ENCODE measurements around the gene IQCE. TPM values are rescaled to one million over a fixed set of nuclear protein-coding genes. Genes with fewer than 3 reads are reported as not detected.
A peak's percentile ranks its signal among the peaks of the same experiment; 100 is the strongest.

Gene IQCE
- total RNA-seq, 3 donors from 2014 or later (not counting 1 experiment from before 2014, with no cell fraction given) = 9.6 to 13.5 (median 11.3) TPM

DNA sequence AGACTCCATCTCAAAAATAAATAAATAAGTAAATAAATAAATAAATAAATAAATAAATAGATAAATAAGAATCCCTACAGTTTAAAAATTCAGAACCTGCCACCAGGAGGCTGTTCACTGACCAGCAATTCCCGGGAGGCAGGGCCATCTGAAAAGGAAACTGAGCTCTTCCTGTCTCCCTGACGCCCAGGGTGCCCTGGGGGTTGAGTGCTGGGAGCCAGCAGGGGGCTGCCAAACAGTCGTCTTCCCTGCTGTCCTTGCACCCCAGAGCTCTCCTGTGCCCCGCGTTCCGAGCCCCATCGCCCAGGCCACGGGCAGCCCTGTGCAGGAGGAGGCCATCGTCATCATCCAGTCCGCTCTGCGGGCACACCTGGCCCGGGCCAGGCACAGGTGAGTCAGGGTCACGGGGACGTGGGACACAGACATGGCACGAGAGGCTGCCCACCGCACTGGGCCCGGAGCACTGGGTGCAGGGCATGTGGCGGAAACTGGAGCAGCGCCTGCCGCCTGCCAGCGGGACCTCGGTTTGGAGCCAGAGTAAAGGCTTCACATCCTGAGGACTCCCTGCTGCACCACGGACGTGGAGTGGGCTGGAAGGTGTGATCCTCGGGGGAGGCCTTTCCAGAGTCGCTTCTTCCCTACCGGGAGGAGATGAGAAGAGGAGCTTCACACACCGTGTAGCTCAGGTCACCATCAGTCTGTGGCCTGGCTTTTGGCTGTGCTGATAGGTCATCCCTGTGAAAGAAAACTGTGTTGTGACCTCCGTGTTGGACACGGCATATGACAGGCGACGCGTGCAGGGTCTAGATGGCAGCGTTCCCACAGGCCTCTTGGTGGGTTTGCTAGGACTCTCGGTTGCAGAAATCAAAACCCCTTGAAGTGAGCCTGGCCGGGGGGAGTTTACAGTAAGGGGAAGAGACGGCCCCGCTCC is 47.1 kb downstream of the IQCE start:
- H3K27ac ChIP-seq (ENCODE audit: low read length) = no peak overlapping the region

DNA sequence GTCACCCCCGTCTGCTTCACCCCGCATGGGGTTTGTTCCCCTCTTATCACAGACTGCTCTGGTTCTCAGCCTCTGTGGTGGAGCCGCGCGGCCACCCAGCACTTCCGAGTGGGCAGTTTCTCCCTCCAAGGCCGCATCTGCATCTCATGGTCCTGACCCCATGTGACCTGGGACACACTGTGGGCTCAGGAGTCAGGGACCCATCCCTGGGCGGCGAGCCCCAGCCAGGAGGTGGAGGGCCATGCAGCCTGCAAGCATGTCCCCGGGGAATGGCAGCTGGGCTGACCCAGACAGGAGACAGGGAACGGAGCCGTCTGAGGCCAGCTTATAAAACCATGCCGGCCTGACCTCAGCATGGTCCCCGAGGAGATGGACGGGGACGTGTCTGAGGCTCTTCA is 47.8 kb downstream of the IQCE start:
- H3K27me3 Mint-ChIP-seq (ENCODE audit: low read depth in 2 of 2) = no peaks in the 10 kb centered on the region

More for the DNA sequence above, 47.1 kb downstream of the IQCE start:
- Histone ChIP-seq H3K9me3 (ENCODE audit: control insufficient read depth, insufficient read depth, low read length) (no peaks in the 10 kb centered on the region), H3K4me1 (ENCODE audit: control insufficient read depth, insufficient read depth, low read length) (peaks cover 19% of the 10 kb centered on the region), H3K27me3 (ENCODE audit: control insufficient read depth, insufficient read depth, low read length) (no peaks in the 10 kb centered on the region), H3K4me3 (ENCODE audit: low read length) (no peak overlapping the region), H3K36me3 (ENCODE audit: control insufficient read depth, insufficient read depth, low read length) (peaks cover 2% of the 10 kb centered on the region)
- 92% methylated on average over 38 of the region's 38 CpGs for WGBS (ENCODE audit: insufficient coverage)
- Mint-ChIP-seq H3K4me3 (no peak overlapping the region), H3K4me1 (peaks cover 17 to 23% of the 10 kb centered on the region in 2 donors), H3K27ac (no peak overlapping the region), H3K9me3 (no peaks in the 10 kb centered on the region), H3K27me3 (ENCODE audit: low read depth in 2 of 2) (no peaks in the 10 kb centered on the region), H3K36me3 (no peaks in the 10 kb centered on the region)
- TF ChIP-seq, protein P1, sequence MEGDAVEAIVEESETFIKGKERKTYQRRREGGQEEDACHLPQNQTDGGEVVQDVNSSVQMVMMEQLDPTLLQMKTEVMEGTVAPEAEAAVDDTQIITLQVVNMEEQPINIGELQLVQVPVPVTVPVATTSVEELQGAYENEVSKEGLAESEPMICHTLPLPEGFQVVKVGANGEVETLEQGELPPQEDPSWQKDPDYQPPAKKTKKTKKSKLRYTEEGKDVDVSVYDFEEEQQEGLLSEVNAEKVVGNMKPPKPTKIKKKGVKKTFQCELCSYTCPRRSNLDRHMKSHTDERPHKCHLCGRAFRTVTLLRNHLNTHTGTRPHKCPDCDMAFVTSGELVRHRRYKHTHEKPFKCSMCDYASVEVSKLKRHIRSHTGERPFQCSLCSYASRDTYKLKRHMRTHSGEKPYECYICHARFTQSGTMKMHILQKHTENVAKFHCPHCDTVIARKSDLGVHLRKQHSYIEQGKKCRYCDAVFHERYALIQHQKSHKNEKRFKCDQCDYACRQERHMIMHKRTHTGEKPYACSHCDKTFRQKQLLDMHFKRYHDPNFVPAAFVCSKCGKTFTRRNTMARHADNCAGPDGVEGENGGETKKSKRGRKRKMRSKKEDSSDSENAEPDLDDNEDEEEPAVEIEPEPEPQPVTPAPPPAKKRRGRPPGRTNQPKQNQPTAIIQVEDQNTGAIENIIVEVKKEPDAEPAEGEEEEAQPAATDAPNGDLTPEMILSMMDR (IDR thresholded peaks at IDR 0.05) = no peak
- ATAC-seq (no peak), DNase-seq (no peak)
- intact Hi-C loops (cut with micrococcal nuclease) = no loop called here

DNA sequence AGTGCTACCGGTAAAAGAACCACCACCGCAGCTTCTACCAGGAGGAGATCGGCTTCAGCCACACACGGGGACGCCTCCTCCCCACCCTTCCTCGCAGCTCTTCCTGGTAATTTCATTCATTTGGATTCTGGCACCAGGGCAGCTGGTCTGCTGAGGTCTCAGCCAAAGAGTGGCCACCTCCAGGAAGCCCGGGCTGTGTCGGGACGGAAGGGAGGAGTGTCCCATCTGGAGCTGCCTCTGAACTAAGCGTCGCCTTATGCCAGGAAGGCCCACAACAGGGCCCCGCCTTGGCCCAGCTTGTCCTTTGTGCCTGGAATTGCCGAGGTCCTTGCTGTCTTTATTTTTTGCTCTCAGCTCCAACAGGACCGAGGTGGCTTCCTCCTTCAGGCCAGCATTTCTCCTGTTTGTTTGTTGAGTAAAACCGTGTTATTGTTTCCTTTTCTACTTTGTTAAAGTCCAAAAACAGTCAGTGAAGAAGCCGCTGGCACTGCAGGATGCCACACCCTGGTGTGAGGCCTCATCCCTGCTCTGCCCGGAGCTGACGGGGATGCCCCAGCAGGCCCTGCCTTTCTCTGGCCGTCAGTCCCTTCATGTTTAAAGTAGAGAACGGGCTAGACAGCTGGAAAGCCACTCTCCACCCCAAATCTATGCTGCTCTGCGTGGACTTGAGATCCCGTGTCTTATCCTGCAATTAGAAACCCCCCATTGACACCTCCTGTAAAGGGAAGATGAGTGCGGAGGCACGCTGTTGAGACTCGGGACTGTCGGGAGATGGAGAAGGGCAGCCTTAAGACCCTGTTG is 48.5 kb downstream of the IQCE start:
- H3K9me3 ChIP-seq (ENCODE audit: control insufficient read depth, insufficient read depth, low read length) = no peaks in the 10 kb centered on the region
- Mint-ChIP-seq H3K4me1 (peaks cover 17 to 23% of the 10 kb centered on the region in 2 donors), H3K4me3 (peak overlapping the region; percentile 6), H3K27me3 (ENCODE audit: low read depth in 2 of 2) (no peaks in the 10 kb centered on the region), H3K9me3 (no peaks in the 10 kb centered on the region), H3K27ac (peak overlapping the region in 1 of 2 donors; percentile 49), H3K36me3 (no peaks in the 10 kb centered on the region)
- H3K27ac ChIP-seq (ENCODE audit: low read length) = no peak overlapping the region
- ATAC-seq = no peak
- intact Hi-C loops (cut with micrococcal nuclease) = no loop called here
- H3K27me3 ChIP-seq (ENCODE audit: control insufficient read depth, insufficient read depth, low read length) = no peaks in the 10 kb centered on the region
- no peak for DNase-seq
- H3K36me3 ChIP-seq (ENCODE audit: control insufficient read depth, insufficient read depth, low read length) = no peaks in the 10 kb centered on the region
- 80% methylated on average over 26 of the region's 26 CpGs for WGBS (ENCODE audit: insufficient coverage)
- H3K4me1 ChIP-seq (ENCODE audit: control insufficient read depth, insufficient read depth, low read length) = peaks cover 19% of the 10 kb centered on the region
- TF ChIP-seq, protein P1 (IDR thresholded peaks at IDR 0.05) = no peak
- no peak overlapping the region for H3K4me3 ChIP-seq (ENCODE audit: low read length)

More for the DNA sequence above, 47.8 kb downstream of the IQCE start:
- H3K36me3 ChIP-seq (ENCODE audit: control insufficient read depth, insufficient read depth, low read length) = no peaks in the 10 kb centered on the region
- intact Hi-C loops (cut with micrococcal nuclease) = no loop called here
- no peaks in the 10 kb centered on the region for H3K9me3 ChIP-seq (ENCODE audit: control insufficient read depth, insufficient read depth, low read length)
- H3K4me3 ChIP-seq (ENCODE audit: low read length) = no peak overlapping the region
- 97% methylated on average over 16 of the region's 16 CpGs for WGBS (ENCODE audit: insufficient coverage)
- peaks cover 17 to 23% of the 10 kb centered on the region in 2 donors for H3K4me1 Mint-ChIP-seq
- DNase-seq = no peak
- no peak overlapping the region for H3K27ac Mint-ChIP-seq
- H3K36me3 Mint-ChIP-seq = no peaks in the 10 kb centered on the region
- H3K27ac ChIP-seq (ENCODE audit: low read length) = no peak overlapping the region
- H3K27me3 ChIP-seq (ENCODE audit: control insufficient read depth, insufficient read depth, low read length) = no peaks in the 10 kb centered on the region
- H3K4me3 Mint-ChIP-seq = no peak overlapping the region
- H3K9me3 Mint-ChIP-seq = no peaks in the 10 kb centered on the region
- TF ChIP-seq, protein P1 (IDR thresholded peaks at IDR 0.05) = no peak
- no peak for ATAC-seq
- H3K4me1 ChIP-seq (ENCODE audit: control insufficient read depth, insufficient read depth, low read length) = peaks cover 19% of the 10 kb centered on the region

All from natural killer cell (primary cell).